HG03571 (cell line): ENCODE measurements around the gene PHOSPHO2.
A peak's percentile ranks its signal among the peaks of the same experiment; 100 is the strongest.

Source experiments
- ATAC-seq: cut with Tn5 transposase; IDR thresholded peaks from one replicate; pipeline ENCODE4 v1.9.1; 2021; ENCODE audit not compliant: unreplicated experiment

PHOSPHO2 gene

GRCh38 chr2:169715379-169716237 lies 21.3 kb downstream of the PHOSPHO2 start:
- no peak for ATAC-seq

DNA sequence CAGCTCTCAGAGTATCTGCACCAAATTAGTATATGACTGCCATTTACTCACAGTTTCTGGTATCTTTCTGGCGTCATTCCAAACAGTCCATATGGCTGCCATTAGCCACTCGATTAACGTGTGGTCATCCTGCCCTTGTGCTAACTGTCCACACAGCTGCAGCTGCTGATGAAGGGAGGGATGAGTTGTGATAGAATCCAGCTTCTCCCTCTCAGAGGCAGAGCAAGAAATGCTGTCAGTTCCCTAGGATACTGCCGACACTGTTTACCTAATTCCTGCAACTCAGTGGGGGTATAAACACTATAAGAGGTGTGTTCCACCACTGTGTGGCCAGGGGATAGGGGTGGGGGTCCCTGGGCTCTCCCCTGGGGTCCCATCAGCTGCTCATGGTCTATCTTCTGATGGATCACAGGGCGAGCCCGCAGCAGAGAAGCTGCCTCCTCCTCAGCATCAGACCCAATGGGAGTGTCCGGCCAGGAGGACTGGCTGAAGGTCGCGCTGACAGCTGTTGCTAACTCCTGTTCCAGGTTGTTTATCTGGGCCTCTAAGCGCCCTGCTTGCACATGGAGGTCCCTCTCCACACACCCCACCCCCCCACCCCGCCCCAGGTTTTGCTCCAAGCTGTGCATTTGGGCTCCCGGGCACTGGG lies 22.1 kb downstream of the PHOSPHO2 start:
- ATAC-seq, result no peak

- ATAC-seq, result no peak
These were observed 22.8 kb downstream of the PHOSPHO2 start for GRCh38 chr2:169716938-169717690.

- no peak for ATAC-seq
These were observed 23.4 kb downstream of the PHOSPHO2 start for GRCh38 chr2:169717691-169718063.

- no peak for ATAC-seq
These were observed 24.7 kb downstream of the PHOSPHO2 start for GRCh38 chr2:169718930-169719504.

DNA sequence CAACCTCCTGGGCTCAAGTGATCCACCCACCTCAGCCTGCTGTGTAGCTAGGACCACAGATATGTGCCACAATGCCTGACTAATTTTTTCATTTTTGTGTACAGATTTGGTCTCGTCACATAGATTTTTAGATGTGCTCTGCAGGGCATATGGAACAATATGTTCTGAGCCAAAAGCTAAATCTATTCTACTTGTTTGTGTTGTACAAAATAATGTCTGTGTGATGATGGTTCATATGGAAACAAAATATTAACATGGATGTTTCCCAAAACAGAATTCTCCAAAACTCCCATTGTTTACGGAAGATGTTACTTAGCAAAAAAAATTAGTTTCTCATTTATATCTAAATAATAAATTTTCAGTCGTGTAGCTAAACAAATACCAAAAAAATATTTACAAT lies 26.7 kb downstream of the PHOSPHO2 start:
- ATAC-seq, result no peak

DNA sequence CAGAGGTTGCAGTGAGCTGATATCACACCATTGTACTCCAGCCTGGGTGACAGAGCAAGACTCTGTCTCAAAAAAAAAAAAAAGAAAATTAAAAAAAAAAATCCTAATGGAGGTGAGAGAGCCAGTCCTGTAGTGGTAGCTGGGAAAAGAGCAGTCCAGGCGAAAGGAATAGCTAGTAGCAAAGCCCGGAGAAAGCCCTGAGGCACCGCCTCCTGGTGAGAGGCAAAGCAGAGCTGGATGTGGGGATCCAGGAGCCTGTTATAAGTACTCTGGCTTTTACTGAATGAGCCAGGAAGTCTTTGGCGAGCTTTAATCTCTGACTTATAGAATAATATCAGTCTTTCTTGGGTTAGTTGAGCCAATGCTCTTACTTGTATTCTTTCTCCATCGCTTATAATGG lies 32.8 kb downstream of the PHOSPHO2 start:
- ATAC-seq, result no peak

- ATAC-seq, result no peak
These were observed 35.0 kb downstream of the PHOSPHO2 start for GRCh38 chr2:169729274-169729605.

- ATAC-seq, result no peak
These were observed 37.8 kb downstream of the PHOSPHO2 start for GRCh38 chr2:169732075-169732474.

DNA sequence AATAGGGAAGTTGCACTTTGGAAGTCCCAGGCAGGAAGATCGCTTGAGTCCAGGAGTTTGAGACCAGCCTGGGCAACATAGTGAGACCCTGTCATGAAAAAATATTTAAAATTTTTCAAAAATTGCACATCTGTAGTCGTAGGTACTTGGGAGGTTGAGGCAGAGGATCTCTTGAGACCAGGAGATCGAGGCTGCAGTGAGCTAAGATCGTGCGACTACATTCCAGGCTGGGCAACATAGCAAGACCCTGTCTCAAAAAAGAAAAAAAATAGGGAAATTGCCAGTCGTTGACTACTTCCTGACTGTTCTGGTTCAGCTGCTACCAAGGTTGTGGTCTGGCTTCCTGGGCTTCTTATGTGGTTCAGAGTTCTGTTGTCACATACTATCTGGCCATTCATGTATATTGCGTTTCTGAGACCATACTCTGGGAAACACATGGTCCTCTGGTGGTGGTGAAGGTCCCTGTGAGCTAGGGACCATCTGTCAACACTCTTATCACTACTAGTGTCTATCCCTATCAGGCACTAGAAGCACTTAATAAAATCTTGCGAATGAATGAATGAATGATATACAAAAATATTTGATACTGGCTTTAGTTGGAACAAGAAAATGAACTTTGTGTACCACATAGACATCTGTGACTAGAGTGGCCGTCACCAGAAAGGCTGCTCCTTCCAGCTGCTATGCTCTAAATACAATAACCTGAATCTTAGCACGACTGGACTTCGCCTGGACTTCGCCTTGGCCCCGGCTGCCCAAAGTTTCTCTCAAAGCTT lies 38.5 kb downstream of the PHOSPHO2 start:
- no peak for ATAC-seq

DNA sequence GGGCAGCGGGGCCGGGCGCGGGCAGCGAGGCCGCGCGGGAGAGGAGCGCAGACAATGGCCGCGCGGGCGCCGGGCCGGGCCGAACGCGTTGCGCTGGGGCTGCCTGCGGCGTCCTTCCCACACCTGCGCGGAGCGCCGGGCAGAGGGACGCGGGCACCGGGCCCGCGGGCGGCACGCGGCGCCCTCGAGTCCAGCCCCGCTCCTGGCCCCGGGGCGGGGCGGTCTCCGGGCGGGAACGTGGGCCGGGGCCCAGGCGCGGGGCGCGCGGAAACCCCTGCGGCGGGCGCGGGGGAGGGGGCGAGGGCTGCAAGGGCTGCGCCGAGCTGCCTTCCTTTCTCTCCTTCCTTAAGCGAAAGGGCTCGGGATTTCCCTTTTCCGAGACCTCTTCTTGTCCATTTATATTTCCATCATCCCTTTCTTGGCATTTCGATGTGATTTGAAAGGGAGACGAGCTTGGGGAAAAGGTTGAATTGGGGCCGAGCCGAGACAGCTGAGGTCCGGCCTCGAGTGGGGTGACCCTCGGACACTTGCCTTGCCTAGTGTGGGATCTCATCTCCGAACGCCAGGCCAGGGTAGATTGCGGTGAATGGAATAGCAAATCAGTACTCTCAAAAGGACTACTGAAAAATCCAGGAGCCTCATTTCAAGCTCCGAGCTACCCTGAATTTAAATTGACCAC lies 40.0 kb downstream of the PHOSPHO2 start:
- ATAC-seq, result peak; percentile 38

- ATAC-seq, result no peak
These were observed 41.4 kb downstream of the PHOSPHO2 start for GRCh38 chr2:169735623-169736022.

GRCh38 chr2:169736902-169737301 lies 42.6 kb downstream of the PHOSPHO2 start:
- no peak for ATAC-seq

- ATAC-seq, result no peak
These were observed 44.4 kb downstream of the PHOSPHO2 start for GRCh38 chr2:169738566-169739229.

- no peak for ATAC-seq
These were observed 45.1 kb downstream of the PHOSPHO2 start for GRCh38 chr2:169739351-169739750.

GRCh38 chr2:169743549-169743948 lies 49.3 kb downstream of the PHOSPHO2 start:
- ATAC-seq, result no peak

DNA sequence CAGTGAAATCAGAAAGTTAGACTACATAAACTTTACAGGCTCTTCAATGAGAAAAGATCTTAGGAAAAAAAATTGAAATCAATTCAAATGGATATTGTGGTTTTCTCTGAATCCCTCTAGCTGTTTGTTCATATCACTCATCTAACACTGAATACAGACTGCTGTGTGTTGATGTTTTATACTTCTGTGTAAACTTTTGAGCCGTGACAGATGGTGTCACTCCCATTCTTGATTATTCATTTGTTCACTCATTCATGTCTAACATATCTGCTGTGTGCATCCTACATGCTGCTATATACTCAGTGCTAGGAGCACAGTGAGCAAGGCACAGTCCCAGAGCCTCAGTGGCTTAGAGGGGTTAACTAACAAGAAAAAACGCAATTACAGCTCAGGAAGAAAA lies 52.0 kb downstream of the PHOSPHO2 start:
- no peak for ATAC-seq

- no peak for ATAC-seq
These were observed 54.0 kb downstream of the PHOSPHO2 start for GRCh38 chr2:169748319-169748718.
